Stimulated activated naive CD8-positive, alpha-beta T cell treated with anti-CD3 and anti-CD28 coated beads, Interleukin-15, Interleukin-2, amounts not matched to agents 100 U/mL and 50 U/mL, for 24 hours (primary cell): ENCODE data around the gene ADH4.
"Not testable (repeated sequence)": the region's sequence is repeated elsewhere in the genome, so short reads cannot be mapped to it uniquely, and the experiment has no call there.

Source experiments
- ATAC-seq: fragments of 150-1000 bp; cut with Tn5 transposase; one replicate; pipeline ENCODE4 v1.10.0; 2021
- DNase-seq: peaks from one replicate; pipeline ENCODE4 v3.0.0; 2021

Gene ADH4

DNA sequence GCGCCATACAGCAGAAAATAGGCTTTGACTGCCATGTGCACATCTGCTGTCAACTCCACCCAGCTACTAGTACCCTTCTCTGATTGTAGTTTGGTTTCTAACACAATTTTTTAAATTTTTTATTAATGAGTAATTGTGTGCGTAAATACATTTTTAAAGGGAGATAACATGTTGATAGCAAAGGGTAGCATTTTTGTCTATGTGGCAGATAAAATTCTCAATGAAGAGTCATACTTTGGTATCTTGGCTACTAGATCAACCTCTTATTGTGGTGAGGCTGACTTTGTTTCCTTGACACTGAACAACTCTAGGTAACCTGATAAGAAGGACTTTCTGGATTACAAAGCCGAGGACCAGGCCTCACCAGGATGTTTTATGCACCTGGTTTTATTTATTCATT lies 9.5 kb downstream of the ADH4 start:
- DNase-seq = no peak
- no peak for ATAC-seq

DNA sequence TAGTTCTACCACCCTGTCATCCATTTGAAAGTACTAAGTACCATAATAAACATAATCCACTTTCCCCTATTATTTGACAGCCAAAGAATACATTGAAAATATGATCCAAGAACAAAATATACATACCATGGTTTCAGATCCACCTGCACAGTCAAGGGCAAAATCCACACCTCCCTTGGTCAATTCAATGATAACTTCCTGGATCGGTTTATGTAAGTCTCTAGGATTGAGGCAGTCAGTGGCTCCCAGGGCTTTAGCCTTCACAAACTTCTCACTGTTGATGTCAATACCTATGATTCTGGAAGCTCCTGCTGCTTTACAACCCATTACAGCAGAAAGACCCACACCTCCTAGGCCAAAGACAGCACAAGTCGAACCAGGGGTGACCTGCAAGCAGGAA lies 12.7 kb downstream of the ADH4 start:
- DNase-seq = no peak
- no peak for ATAC-seq

DNA sequence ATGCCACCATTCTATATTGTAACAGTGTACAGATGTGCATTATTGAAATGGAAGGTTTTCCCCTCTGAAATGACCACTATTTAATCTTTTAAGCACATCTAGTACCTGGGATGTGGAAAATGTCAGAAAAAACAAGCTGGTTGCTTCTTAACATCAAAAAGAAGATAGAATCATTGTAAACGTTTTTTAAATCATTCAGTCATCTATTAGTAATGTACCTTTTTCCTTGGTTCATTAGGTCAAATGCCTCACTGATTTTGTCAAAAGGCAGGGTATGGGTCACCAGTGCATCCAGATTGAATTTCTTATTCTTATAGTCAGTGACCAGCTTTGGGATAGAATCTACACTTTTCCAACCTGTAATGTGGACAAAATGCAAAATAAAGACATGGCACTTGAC lies 17.7 kb downstream of the ADH4 start:
- DNase-seq = no peak
- ATAC-seq = no peak

DNA sequence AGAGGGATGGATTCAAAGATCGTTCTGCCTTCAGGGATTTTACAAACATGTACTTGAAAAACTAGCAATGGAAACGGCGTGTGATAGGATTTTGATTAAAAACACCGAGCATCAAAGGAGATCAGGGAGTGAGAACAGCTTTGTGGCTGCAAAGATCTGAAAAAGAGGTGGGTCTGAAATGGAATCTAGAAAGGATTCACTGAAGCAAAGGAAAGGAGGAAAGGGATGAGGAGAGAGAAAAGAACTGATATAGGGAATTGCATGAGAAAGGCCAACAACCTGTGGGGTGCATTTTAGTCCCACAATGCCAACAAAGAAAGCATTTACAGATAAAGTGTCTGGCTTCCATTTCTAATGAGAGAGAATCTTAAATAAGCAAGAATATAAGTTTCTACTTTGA lies 23.1 kb downstream of the ADH4 start:
- DNase-seq (no peak), ATAC-seq (no peak)

DNA sequence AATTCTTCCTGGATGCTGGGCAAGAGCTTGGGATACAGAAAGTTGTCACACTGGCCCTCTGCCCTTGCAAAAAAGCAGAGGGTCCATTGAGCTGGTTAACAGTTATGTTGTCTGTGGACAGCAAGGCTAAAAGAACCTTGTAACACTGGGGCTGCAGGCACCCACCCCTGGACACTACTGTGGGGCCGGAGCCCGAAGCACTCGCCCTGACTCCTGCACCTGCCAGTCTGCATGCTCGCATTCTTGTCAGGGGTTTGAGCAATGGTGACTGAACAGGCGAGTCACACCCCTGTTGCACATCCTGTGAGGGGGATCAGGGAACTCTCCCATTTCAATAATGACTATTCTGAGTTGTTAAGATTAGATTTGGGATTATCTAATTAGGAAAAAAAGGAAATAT lies 23.6 kb downstream of the ADH4 start:
- ATAC-seq (no peak), DNase-seq (no peak)

DNA sequence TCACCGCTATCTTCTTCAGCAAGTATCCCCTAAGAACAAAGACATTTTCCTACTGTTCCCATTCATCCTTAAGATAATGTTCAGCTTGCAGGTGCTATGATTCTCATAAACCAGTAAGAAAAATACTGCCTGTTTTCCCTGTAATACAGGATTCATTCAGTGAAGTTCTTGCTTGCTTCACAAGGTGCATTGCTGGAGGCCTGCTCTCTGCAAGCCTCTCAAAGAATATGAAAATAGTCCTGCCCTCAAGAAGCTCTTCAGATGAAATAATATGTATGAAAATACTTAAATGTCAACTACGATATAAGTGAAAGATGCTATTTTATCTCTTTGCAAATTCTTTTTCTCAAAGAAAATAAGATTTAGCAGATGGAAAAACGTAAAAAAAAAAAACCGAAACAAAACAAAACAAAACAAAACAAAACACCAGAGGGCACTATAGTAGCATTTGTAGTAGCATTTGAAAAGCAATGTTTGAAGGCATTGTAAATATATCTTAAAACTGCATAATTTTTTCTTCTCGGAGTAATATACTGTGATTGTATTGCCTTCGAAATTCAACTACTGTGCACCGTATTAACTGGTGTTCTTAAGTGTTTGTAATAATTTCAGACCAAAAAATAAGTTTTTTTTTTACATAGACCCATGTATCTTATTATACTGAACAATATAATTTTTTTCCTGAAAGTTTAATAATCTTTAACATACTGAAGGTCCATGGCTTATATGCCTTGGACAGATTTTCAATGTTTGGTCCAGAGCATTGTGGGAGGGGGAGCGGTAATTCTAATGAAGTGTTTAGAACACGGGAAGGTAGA lies 26.0 kb downstream of the ADH4 start:
- DNase-seq = no peak

DNA sequence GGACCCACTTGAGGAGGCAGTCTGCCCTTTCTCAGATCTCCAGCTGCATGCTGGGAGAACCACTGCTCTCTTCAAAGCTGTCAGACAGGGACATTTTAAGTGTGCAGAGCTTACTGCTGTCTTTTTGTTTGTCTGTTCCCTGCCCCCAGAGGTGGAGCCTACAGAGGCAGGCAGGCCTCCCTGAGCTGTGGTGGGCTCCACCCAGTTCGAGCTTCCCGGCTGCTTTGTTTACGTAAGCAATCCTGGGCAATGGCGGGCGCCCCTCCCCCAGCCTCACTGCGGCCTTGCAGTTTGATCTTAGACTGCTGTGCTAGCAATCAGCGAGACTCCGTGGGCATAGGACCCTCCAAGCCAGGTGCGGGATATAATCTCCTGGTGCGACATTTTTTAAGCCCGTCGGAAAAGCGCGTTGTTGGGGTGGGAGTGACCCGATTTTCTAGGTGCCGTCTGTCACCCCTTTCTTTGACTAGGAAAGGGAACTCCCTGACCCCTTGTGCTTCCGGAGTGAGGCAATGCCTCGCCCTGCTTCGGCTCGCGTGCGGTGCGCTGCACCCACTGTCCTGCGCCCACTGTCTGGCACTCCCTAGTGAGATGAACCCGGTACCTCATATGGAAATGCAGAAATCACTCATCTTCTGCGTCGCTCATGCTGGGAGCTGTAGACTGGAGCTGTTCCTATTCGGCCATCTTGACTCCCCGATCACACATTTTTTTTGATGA lies 26.8 kb downstream of the ADH4 start:
- not testable (repeated sequence) for ATAC-seq, DNase-seq

More for the DNA sequence above, 26.0 kb downstream of the ADH4 start:
- ATAC-seq = no peak

DNA sequence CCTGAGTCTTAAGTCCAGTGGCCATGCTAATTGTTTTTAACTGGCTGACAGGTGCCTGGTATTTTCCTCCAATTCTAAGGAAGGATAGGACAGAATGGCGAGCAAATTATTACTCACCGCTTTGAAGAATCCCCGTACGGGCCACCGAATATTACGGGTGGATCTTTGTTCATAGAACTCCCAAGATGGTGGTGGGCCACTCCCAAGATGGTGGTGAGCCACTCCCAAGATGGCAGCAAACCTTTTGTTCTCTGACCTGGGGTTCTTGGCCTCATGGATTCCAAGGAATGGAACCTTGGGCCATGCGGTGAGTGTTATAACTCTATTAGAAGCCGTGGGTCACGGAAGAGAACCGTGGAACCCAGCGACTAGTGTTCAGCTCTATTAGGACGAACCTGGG lies 34.8 kb downstream of the ADH4 start:
- not testable (repeated sequence) for ATAC-seq, DNase-seq

DNA sequence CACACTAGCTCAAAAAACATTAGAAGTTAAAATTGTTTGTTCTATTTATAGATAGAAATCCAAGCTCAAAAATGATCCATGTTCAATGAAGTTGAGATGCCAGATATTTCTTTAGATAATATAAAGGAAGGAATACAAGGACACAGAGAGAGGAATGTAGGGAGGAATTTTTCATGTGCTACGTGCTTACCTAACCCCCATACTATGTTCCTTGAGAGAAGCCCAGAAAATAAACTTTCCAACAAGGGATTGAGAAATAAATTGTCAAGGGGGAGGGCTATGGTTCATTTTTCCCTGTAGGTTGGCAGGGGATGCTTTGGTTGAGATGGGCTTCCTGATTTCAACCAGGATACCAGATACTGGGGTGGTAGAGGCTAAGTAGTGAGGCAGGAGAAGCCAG lies 39.9 kb downstream of the ADH4 start:
- ATAC-seq (no peak), DNase-seq (no peak)

DNA sequence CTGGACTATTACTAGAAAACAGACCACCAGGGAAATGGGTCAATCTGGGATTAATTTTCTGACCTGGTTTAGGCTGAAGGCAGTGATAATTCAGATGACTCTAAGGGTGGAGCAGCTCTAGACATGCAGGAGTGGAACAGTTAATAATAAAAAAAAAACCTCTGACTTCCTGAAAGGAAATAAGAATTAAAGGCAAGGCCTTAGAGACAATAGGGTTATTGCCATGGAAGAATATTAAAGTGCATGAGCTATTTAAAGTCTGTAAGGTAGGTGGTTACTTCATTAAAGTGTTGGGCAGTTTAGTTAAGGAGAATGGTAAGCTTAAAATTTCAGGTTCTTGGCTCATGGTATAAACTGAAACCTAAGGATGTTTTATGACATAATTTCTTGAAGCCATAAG lies 40.9 kb downstream of the ADH4 start:
- DNase-seq (no peak), ATAC-seq (no peak)

DNA sequence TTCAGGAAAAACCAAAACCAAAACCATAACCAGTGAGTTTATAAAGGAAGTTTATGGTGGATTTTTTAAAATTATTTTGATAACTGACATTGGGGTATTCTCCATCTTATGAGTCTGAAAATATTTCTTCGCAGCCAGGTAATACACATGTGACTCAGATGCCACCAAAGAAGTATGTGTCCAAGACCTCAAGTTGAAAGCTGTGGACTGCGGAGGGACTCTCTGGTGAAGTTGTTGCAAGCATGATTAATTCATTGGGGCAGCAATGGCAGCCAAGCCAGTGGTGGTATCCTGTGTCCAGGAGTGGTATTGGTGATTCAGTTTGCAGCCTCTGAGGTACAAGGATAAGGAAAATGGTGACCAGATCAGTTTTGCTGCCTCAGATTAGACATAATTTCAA lies 41.5 kb downstream of the ADH4 start:
- DNase-seq (no peak), ATAC-seq (no peak)

DNA sequence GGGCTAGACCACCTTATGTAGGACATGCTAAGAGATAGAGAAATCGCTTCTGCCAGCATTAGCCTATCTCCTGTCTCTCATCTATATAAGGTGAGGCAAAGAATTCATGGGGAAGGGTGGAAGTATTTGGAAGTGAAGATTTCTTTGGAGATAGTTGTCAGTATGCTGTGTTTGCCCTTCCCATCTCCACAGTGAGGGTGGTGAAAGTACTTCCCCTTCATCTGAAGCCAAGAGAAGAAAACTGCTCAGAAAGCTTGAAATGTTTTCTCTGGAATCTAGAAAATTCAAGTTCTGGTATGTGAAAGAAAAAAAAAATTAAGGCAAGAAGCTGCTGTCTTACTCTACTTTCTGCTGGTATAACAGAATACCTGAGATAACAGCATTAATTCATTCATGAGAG lies 43.2 kb downstream of the ADH4 start:
- DNase-seq (no peak), ATAC-seq (no peak)

DNA sequence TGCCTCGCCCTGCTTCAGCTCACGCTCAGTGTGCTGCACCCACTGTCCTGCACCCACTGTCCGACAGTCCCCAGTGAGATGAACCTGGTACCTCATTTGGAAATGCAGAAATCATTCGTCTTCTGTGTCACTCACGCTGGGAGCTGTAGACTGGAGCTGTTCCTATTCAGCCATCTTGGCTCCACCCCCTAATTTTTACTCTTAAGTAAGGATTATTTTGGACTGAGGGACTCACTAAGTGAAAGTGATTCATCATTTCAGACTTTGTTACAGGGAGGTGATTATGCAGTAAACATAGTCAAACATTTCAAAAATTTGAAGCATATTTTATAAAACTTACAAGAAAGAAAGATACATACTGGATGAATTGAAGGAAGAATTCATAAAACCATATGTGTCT lies 44.3 kb downstream of the ADH4 start:
- ATAC-seq, DNase-seq: not testable (repeated sequence)

DNA sequence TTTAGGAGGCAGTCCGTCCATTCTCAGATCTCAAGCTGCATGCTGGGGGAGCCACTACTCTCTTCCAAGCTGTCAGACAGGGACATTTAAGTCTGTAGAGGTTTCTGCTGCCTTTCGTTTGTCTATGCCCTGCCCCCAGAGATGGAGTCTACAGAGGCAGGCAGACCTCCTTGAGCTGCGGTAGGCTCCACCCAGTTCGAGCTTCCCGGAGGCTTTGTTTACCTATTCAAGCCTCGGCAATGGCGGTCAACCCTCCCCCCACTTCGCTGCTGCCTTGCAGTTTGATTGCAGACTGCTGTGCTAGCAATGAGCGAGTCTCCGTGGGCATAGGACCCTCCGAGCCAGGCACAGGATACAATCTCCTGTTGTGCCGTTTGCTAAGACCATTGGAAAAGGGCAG lies 44.8 kb downstream of the ADH4 start:
- ATAC-seq (no peak), DNase-seq (no peak)

DNA sequence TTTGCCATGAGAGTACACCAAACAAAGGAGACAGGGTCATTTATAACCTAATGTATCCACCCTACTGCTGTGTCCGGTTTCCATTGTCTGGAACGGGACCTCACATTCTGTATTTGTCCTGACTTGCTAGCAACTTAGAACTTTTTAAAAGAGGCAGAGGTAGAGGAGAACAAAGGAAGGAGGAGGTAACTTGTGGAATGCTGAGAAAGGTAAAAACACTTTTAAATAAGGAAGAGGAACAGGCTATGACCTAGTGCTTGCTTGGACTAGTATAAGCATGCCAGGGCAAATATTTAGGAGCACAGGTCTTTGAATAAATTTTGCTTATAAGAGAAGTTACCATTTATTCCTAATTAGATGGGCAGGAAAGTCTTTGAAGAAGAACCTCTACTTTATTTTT lies 52.3 kb downstream of the ADH4 start:
- ATAC-seq, DNase-seq: not testable (repeated sequence)

DNA sequence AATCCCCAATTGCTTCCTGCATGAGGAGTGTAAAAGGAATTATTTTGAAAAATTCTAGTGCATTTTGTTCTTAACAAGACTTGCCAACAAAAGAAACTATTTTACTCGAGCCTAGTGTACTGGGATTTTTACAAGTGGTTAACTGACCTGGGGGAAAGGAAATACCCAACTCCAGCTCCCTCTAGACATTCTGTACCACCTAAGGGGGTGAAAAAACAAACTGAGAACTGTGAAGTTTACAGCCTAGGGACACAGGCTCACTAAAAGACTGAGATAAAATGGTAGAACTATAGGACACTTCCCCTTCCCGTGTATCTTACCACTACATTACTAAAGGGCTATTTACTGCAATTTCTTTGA lies 52.9 kb downstream of the ADH4 start:
- DNase-seq (no peak), ATAC-seq (no peak)

DNA sequence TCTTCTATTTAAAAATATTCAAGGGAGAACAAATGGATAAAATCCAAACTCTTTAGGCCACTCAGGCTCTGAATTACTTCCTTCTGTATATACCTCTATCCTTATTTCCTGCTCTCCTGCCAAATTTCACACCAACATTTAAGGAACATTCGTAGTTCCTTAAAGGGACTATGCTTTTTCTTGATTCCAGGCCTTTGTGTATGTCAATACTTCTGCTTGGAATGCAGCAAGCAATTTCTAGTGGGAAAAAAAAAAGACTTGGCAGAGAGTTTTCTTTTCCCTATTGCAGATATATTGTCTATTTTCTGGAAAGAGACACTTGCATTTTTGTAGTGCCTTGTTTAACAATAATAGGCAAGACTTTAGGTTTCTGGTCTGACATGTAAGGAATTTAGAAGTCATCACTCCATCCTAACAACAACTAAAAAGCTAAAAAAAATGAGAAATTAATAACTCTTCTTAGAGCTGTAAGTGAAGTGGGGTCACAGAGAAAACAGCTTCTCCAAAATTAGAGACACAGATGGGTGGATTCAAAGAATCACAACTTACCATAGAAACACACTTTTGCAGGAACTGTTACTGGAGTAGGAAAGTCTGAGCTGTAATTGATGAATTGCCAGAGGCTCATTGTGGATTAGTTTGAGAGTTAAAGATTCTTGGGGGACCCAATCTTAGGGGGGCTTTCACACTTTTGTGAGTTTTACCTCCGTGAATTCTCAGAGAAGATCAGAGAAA lies 53.4 kb downstream of the ADH4 start:
- ATAC-seq (no peak), DNase-seq (no peak)

DNA sequence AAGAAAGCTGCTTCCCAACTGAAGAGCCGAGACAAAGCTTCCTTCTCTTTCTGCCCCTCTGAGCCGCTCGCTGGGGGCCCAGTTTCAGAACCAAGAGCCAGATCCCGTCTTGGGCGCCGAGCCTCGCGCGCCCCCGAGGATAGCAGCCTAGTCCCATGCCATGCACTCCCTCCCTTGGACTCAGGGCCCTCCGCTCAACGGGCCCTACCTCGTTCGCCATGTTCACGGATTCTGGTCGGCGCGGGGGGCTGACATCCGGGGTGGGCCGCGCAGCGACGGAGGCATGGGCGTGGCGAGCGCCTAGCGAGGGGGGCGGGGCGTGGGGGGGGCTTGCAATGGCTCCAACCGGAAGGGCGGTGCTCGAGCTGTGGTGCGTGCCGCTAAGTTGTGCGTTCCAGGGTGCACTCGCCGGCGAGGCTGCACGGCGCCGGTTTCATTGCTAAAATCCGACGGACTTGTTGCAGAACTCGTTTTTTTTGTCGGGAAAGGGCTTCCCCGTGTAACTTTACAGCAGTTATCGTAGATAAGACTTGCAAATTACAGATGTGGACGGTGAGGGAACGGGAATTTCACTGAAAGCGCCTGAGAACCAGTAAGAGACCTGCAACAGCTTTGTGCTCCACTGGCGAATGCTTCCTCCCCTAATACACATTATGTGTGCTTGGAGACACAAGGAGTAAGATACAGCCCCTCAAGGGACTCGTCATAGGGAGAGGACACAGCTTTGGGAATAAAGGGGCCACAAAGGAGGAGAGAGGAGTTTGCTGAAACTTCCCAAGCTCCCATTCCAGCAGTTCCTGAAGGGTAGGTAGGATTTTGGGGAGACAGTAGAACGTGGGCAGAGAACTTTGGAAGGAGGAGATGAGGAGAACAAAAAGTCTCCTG lies 55.4 kb downstream of the ADH4 start, which contains the start of gene ADH5:
ADH5 (minus strand) TSS at position 308 of the 885 bp plus-strand sequence; CDS start at position 220, 88 bp downstream.
- DNase-seq (peak; percentile 95), ATAC-seq (peak; percentile 99)

DNA sequence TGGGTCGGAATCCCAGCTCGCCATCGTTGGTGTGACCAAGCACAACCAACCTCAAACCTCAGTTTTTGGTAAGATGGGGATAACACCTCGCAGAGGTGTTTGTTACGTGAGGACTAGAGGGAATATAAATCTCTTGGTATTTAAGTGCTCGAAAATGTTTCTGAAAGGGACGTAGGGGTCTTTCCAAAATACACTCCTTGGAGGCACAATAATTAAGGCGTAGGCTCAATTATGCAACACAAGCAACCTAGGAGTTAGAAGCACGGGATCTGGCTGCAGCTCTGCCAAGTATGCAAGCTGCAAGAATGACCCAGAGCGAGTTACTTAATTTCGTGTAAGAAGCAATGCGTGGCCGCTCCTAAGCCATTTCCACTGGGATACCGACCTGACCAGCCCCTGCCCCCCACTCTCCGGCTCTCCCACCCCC lies 56.1 kb downstream of the ADH4 start:
- DNase-seq = peak; percentile 22

DNA sequence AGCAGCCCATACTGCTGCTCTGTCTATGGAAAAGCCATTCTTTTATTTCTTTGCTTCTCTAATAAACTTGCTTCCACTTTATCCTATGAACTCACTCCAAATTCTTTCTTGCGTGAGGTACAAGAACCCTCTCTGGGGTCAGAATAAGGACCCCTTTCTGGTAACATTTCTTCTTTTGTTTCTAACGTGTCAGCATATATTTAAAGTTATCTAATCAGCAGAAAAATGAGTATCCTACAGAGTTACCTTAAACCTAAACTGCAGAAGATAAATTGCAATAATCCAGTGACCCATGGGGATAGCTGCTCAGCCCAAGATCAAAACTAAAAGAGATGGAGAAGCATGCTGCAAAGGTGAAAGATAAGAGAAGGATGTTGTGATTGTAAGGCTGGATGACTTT lies 59.5 kb downstream of the ADH4 start:
- ATAC-seq (no peak), DNase-seq (no peak)

More for the DNA sequence above, 56.1 kb downstream of the ADH4 start:
- no peak for ATAC-seq

DNA sequence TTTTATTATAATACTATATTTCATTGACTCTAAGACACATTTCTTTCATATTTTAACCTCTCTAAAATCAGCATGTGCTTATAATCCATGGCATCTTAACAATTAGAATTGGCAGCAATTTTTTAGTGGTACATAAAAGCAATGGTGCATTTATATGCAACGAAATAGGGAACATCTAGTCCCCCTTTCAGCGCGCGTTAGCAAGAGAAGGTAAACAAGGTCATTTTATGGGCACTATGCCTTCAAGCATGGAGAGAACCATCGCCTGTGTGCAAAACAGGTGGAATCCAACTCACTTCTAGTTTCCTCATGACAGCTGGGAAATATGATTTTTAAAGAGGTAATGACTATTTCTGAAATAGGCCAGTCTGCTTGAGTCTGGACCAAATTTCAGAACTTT lies 61.9 kb downstream of the ADH4 start:
- DNase-seq = no peak

DNA sequence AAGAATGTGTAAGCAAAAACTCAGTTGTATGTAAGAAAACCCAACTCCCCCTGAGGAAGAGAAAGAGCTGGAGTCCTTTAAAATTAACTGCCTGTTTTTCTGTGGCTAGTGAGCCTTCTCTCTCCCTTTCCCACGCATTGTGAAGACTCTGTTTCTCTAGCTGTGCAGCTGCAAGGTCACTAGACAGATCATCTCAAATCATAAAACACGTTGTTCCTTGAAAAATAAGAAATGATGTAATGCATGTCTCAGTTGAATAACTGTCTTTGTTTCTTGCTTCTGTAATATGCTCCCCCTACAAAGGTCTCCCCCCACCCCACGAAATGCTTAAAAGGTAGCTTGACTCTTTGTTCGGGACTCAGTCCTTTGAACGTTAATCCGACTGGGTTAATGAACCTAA lies 63.2 kb downstream of the ADH4 start:
- DNase-seq, ATAC-seq: not testable (repeated sequence)

More for the DNA sequence above, 61.9 kb downstream of the ADH4 start:
- no peak for ATAC-seq
